SK-MEL-5 (cell line): Measurements from ENCODE around the gene PANK4. TPM values are rescaled to one million over a fixed set of nuclear protein-coding genes. Genes with fewer than 3 reads are reported as not detected.
"Not testable (repeated sequence)": the region's sequence is repeated elsewhere in the genome, so short reads cannot be mapped to it uniquely, and the experiment has no call there.

Experiments
- DNase-seq: peaks from one replicate; pipeline ENCODE4 v3.0.0-alpha.2; 2016; ENCODE audit warnings: low read depth, low spot score
- in situ Hi-C: cut with HindIII; loops from 2 replicates; pipeline ENCODE4 v1.10.0; 2016; ENCODE audit warnings: low sequenced_read_pairs, high pct_unique_total_duplicates, low pct_unique_long_range_greater_than_20kb
- polyA plus RNA-seq, 2 experiments: library from polyadenylated mRNA; depleted of rRNA; stranded (reverse); fragments of >200 nt; gene quantifications; 2 replicates each; pipeline ENCODE4 v1.2.3, GENCODE V29; 2015
- total RNA-seq: library from RNA; depleted of rRNA; stranded (reverse); fragments of >200 nt; shearing (Covaris generic); gene quantifications from 2 replicates; pipeline ENCODE4 v1.2.3, GENCODE V29; 2014; rRNA removed

The PANK4 gene
- total RNA-seq = 10.6 and 16.2 TPM in 2 replicates
- 13.7 and 15.7 TPM in 2 replicates for polyA plus RNA-seq (2015; cell fraction: cytosol; rRNA removed)
- 79.9 and 81.9 TPM in 2 replicates for polyA plus RNA-seq (2015; cell fraction: nucleus; rRNA removed)

DNA sequence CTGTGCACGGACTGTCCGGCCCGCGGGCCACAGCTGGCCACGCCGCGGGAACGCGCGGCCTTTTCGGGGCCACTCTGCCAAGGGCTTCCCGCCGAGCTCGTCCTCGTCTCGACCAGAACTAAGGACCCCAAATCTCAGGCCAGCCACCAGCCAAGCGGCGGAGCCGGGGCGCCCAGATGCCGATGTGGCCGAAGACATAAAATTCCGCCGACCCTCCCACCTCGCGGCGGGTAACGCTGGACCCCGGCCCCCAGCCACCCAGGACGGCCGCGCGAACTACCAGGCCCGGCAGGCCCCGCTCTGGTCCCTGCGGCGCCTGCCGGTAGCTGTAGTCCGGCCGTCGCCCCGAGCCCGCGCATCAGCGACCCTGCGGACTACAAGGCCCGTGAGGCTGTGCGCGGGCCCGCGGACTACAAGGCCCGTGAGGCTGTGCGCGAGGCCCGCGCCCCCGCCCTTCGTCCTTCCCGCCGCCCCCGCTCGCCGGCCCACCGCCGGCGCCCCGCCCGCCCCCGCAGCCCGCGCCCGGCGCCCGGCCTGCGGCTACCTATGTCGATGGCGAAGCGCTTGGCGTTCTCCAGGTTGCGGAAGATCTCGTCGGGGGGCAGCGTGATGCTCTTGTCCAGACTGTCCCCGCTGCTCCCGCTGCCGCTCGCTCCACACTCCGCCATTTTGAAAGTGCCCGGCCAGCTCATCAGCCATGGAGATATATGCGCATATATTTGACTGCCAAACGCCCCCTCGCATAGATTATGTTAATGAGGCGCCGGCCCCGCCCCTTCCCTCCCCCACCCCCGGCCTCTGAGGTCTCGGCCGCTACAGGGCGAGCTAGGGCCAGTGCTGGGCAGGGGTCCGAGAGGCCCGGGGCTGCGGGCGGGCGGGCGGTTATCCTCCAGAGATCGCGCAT lies at the start of gene PANK4:
TSS of gene PANK4 (minus strand) at position 677 of the 904 bp plus-strand sequence. CDS start at position 668, 9 bp downstream.
- DNase-seq = peak; percentile 88
- in situ Hi-C loops = no loop called here

DNA sequence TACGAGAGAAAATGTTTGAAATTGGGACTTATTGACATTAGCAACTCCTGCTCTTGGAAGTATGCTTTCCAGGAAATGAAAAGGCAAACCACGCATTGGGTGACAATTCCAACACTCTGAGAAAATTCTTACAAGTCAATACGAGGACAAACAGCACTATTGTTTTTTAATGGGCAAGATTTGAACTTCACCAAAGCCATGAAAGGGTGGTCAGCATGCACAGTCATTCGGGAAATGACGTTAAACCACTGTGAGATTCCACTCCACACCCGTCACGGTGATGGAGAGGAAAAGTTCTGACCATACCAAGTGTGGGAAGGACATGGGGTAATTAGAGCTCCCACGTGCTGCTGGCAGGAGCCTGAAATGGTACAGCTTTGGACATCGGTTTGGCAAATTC lies 48.0 kb upstream of the PANK4 start:
- peak; percentile 45 for DNase-seq
- in situ Hi-C loops = no loop called here

DNA sequence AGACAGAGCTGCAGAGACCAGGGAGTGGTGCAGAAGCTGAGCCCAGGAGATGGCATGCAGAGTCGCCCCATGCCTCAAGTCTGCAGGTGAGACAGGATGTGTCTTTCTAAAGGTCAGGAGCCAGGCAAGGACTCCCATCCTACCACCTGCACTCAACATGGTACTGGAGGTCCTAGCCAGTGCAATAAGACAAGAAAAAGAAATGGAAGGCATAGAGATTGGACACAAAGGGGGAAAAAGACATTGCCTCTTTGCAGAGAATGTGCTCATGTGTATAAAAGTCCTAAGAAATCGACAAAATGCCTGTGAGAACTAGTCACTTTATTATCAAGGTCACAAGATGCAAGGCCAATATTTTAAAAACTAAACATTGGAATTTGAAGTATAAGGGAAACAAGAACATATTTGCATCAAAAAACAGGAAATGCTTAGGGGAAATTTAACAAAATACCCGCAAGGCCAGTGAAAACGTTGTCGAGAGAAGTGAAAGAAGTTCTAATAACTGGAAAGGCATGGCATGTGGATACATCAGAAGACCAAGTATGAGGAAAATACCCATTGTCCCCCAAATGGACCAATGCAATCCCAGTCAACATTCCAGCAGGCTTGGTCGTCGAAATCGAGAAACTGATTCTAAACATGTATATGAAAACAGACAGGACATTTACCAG lies 47.0 kb upstream of the PANK4 start:
- DNase-seq = no peak
- in situ Hi-C loops = no loop called here

DNA sequence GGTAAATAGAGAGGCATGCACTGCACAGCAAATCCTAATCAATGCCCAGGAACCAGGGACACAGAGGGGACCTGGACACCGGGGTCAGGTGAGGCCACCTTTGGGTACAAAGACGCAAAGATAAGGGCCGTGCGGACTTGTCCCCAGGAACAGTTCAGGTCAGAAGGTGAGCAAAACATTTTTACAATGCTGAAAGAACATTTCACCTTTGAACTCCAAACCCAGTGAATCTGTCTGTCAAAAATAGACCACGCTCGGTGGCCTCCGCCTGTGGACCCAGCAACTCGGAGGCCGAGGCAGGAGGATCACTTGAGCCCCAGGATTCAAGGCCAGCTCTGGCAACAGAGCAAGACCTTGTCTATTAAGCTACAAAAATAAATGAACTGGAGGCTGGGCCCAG lies 45.0 kb upstream of the PANK4 start:
- in situ Hi-C loops = no loop called here
- no peak for DNase-seq

DNA sequence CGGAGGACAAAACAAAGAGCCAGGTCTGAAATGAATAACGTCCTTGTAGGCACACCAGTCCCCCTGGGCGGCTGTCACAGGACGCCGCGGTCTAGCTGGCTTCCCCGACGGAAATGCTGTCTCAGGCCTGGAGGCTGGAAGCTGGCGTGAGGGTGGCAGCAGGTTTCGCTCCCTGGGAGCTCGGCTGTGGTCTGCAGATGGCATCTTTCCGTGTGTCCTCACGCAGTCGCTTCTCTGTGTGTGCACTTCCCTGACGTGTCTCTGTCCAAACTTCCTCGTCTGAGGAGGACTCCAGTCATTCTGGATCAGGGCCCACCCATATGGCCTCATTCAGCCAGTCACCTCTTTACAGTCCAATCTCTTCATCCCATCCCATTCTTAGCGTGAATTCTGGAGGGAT lies 43.9 kb upstream of the PANK4 start:
- in situ Hi-C loops = no loop called here

DNA sequence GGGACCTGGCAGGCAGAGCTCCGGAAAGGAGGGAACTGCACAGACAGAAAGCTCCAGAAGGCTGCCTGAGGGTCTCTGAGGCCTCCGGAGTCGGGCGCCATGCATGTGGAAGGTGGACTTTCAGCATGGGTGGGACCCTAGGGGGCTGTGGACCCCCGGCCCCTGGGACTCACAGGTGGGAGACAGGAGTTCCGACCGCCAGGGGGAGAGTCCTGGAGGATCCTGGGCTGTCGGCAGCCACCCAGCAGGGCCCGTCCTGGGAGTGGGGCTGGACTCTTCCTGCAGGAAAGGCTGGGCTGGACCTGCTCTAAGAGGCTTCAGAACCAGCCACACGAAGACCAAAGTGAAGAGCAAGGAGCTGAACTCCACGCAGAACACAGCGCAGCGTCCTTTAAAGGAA lies 43.3 kb upstream of the PANK4 start:
- DNase-seq, in situ Hi-C loops: not testable (repeated sequence)

More for the DNA sequence above, 43.9 kb upstream of the PANK4 start:
- no peak for DNase-seq

DNA sequence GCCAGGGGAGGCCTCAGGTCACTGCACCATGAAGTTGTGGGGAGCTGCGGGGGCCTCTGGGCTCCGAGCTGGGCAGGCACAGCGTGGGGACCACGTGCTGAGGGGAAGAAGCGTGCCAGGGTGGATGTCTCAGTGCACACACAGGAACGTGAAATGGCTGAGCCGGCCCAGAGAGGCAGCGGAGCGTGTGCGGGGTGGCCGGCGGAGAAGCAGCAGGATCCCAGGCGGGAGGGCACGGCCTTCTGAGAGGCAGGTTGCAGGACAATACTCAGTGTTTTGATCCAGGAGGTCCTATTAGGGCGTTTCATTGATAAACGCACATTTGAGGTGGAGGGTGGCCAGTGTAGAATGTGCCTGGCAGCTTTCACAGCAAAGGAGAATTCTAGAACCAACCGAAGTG lies 42.7 kb upstream of the PANK4 start:
- DNase-seq = no peak
- in situ Hi-C loops = no loop called here

DNA sequence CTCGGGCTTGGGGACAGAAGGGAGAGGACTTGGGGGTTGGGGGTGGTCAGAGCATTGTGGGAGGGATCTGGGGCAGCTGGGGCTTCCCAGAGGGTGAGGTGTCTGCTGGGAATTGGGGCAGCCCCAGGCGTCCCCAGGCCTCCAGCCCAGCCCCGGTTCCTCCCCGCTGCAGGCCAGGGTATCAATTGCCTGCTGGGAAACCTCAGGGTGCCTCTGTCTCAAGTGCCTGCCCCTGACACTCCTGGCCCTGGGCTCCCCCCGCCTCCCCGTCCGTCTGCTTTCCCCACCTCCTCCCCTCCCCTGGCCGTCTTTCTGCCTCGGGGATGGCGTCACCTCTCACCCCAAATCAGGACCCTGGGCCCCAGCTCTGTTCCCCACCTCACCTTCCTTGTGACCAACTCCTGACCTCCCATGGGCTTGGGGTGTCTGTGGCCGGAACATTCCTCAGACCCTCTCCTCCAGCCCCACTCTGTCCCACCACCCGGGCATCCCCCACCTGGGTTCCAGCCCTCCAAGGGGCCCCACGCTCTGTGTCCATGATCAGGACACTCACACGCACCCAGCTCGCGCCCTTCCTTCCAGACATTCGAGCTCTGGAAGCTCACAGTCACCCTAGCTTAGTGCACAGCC lies 41.9 kb upstream of the PANK4 start:
- DNase-seq, in situ Hi-C loops: not testable (repeated sequence)

DNA sequence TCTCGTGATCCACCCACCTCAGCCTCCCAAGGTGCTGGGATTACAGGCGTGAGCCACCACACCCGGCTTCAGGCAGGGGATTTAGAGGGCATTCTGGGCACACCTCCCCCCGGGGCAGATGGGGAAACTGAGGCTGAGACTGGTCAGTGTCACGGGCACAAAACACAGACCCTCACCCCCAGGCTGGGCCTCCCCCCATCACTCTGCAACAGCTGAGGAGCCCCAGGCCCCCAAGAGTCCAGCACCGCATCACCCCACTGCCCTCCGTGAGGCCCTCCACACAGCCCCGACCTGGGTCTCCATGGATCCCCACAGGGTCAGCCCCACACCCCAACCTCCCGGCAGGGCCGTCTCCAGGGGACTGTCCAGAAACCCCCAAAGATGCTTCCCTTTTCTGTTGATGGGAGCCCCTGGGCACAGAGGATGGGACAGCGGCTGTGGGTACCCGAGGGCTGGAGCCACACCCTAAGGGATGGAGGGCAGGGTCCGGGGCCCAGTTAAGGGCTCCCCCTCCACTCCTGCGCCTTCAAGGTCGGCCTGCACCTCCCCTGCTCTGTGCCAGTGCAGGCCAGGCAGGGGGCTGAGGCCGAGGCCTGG lies 40.8 kb upstream of the PANK4 start:
- no peak for DNase-seq
- in situ Hi-C loops = no loop called here

DNA sequence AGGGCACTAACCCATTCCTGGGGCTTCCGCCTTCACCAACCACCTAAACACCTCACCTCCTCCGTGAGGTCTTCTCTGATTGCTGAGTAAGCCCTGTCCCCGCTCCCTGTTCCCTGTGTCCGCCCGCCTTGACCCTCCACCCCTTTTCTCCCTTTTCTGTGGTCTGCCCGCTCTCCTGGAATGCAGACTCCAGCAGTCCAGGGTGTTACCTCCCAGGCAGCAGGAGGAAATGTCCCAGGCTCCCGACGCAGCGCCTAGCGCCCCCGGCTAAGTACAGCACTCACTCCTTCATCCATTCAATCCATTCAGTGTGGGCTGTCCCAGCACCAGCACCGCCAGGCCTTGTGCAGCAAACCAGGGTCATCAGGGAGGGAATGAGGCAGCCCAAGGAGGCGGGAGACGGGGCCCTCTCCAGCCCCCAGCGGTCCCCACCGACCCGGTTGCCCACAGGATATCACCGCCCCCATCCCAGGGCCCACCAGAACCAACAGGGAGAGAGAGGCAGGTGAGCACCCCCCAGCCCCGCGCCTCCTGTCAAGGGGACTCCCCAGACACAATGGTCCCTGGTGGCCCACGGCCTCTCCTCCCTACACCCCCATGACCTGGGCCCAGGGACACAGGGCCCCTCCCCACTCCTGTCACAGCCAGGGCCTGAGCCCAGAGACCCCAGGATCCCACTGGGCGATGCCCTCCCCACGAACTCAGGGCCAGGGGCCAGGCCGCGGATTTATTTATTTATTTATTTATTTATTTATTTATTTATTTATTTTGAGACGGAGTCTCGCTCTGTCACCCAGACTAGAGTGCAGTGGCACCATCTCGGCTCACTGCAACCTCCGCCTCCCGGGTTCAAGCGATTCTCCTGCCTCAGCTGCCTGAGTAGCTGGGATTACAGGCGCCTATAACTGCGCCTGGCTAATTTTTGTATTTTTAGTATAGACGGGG lies 40.0 kb upstream of the PANK4 start:
- in situ Hi-C loops = no loop called here
- no peak for DNase-seq

DNA sequence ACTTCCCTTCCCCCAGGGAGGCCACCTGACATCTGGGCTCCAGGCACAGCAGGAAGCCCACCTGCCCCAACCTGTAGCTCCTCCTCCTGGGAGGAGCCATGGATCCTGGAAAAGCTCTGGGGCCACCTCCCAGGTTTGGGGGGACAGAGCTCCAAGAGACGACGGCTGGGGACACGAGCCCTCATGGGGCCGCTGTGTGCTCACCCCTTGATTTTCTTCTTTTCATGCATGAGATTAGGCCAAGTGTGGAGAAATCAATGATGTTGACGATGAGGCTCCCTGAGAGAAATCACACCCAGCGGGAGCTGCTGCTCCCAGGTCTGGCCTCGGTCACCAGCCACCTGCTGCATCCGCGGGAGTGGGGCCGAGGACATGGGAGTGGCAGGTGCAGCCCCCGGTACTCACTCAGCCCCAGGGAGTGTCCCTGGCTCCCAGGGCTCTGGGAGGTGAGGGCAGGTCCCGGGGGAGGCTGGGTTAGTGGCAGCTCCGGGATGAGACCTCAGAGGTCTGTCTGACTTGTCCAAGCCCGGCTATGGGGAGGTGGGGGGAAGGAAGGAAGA lies 38.5 kb upstream of the PANK4 start:
- in situ Hi-C loops = no loop called here
- DNase-seq = no peak

DNA sequence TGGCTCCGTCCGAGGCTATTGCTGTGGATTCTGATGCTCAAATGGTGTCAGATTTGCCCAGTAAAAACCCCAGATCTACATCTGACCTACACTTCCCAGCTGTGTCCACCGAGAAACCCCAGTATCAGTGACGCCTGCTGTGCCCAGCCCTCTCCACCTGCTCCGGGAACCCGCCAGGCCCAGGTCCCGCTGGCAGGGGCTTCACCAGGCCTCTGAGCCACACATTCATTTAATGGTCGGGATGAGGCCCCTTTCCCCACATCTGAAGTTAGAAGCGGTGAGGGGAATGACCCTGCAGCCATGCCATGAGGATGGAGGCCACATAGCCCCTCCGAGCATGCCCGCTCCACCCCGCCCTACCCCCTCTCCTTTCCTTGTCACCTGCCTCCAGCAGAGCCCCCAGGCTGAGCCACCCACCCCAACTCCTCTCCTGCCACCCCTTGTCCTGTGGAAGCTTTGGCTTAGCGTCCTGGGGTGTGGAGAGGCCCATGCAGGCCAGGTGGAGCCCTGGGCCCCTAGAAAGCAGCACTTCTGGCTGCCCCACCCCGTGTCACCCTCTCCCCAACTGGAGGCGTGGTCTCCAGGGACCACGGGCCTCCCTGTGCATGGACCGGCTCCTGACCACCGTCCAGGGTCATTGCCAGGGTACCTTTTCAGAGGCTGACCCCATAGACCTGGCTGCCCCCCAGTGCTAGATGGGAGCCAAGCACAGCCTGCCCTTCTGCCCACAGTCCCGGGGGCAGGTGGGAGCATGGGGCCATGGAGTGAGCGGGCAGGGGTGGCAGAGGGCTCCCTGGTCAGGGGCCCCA lies 37.8 kb upstream of the PANK4 start:
- DNase-seq = no peak
- in situ Hi-C loops = no loop called here

DNA sequence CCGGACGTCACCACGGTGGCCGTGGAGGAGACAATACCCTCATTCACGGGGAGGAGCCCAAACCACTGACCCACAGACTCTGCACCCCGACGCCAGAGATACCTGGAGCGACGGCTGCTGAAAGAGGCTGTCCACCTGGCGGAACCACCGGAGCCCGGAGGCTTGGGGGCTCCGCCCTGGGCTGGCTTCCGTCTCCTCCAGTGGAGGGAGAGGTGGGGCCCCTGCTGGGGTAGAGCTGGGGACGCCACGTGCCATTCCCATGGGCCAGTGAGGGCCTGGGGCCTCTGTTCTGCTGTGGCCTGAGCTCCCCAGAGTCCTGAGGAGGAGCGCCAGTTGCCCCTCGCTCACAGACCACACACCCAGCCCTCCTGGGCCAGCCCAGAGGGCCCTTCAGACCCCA lies 36.8 kb upstream of the PANK4 start:
- no peak for DNase-seq
- in situ Hi-C loops = no loop called here

DNA sequence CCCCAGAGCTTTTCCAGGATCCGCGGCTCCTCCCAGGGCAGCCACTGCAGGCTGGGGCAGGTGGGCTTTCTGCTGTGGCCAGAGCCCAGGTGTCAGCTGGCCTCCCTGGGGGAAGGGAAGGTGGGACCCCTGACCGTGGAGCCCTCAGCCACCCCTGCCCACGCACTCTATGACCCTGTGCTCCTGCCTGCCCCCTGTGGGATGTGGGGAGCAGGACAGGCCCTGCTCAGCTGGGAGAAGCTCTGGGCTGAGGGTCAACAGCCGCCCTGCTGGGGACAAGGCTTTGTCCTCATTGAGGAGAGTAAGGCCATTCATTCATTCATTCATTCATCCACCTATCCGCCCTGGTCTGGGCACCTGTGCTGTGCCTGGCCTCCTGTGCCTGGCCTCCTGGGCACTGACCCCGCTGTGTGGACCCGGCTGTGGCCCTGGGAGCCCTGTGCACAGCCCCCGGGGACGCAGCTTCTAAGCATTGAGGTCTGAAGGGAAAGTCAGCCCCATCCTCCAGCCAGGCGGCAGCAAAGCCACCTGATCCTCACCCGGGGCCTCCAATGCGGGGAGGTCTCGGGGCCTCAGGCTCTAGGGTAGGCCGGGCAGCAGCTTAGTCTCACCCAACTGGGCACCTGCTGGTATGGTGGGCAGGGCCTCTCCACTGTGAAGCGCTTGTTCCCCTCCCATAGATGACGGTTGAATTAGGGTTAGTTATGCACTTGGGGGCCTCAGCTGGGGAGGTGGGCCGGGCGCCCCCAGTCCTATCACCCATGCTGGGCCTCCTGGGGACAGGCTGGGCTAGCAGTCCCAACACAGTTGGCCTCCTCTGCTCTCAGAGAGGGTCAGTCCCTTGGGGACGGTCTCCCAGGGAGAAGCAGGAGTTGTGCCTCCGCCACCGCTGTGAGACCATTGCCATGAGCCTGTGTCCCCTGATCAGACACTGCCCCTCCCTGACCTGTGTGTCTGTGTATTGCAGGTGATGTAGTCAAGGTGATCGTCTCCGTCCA lies 35.8 kb upstream of the PANK4 start:
- in situ Hi-C loops = no loop called here
- DNase-seq = no peak

DNA sequence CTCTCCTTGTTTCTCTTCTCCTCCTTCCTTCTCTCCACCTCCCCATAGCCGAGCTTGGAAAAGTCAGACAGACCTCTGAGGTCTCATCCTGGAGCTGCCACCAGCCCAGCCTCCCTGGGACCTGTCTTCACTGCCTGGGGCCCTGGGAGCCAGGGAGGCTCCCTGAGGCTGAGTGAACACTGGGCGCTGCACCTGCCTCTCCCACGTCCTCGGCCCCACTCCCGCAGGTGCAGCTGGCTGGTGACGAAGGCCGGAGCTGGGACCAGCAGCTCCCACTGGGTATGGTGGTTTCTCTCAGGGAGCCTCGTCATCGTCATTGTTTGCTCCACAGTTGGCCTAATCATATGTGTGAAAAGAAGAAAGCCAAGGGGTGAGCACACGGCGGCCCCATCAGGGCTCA lies 35.0 kb upstream of the PANK4 start:
- no peak for DNase-seq
- in situ Hi-C loops = no loop called here
